DND-41 (cell line): ENCODE results near the gene POU2F1.

ENCODE experiments used
- ATAC-seq: fragments of 200-7000 bp; cut with Tn5 transposase; 3 replicates; pipeline ENCODE4 v1.9.1; 2021; ENCODE audit warnings: low read depth; ENCODE audit not compliant: insufficient read depth
- DNase-seq: peaks from one replicate; pipeline ENCODE4 v3.0.0-alpha.2; 2020
- H2AFZ ChIP-seq: 2 replicates; pipeline ENCODE4 v1.6.0; 2012; ENCODE audit warnings: low read depth, low read length
- H3K27ac ChIP-seq: 2 replicates; pipeline ENCODE4 v1.5.1; 2012; ENCODE audit warnings: low read length, inconsistent platforms
- H3K27me3 ChIP-seq: fragments of 200-600 bp; sonication (generic); 2 replicates; pipeline ENCODE4 v1.6.0; 2012; ENCODE audit warnings: low read length, mild to moderate bottlenecking, inconsistent platforms; ENCODE audit not compliant: insufficient read depth, poor library complexity
- H3K36me3 ChIP-seq: 2 replicates; pipeline ENCODE4 v1.5.1; 2012; ENCODE audit warnings: low read length, inconsistent platforms; ENCODE audit not compliant: insufficient read depth
- H3K4me1 ChIP-seq: 2 replicates; pipeline ENCODE4 v1.5.1; 2012; ENCODE audit warnings: mild to moderate bottlenecking, low read length; ENCODE audit not compliant: insufficient read depth
- H3K4me2 ChIP-seq: 2 replicates; pipeline ENCODE4 v1.6.0; 2012; ENCODE audit warnings: mild to moderate bottlenecking, moderate library complexity, low read length, inconsistent platforms; ENCODE audit not compliant: insufficient read depth
- H3K4me3 ChIP-seq, 2 experiments: fragments of 200-600 bp in 1 of 2; shearing (Covaris generic) in 1 of 2; 2 replicates each; pipeline ENCODE4 v1.5.1; 2012 to 2016; ENCODE audit warnings: inconsistent platforms in 2 of 2, low read length in 2 of 2, mild to moderate bottlenecking in 2 of 2, low read depth in 1 of 2, moderate library complexity in 1 of 2
- H3K79me2 ChIP-seq: 2 replicates; pipeline ENCODE4 v1.6.0; 2012; ENCODE audit warnings: low read length, inconsistent platforms; ENCODE audit not compliant: insufficient read depth
- H3K9ac ChIP-seq: 2 replicates; pipeline ENCODE4 v1.6.0; 2012; ENCODE audit warnings: low read depth, mild to moderate bottlenecking, inconsistent platforms, low read length, moderate library complexity
- H3K9me3 ChIP-seq: 2 replicates; pipeline ENCODE4 v1.5.1; 2012; ENCODE audit warnings: low read length, moderate library complexity, mild to moderate bottlenecking, inconsistent platforms; ENCODE audit not compliant: insufficient read depth, severe bottlenecking
- H4K20me1 ChIP-seq: 2 replicates; pipeline ENCODE4 v1.6.0; 2012; ENCODE audit warnings: low read length; ENCODE audit not compliant: insufficient read depth
- EZH2 ChIP-seq: IDR thresholded peaks from 3 replicates; pipeline ENCODE4 v1.6.1; 2012; ENCODE audit warnings: borderline replicate concordance, low read depth, mild to moderate bottlenecking, moderate library complexity, low read length, inconsistent platforms; ENCODE audit not compliant: severe bottlenecking
- TF ChIP-seq, protein P1 (sequence below): IDR thresholded peaks from 2 replicates; pipeline ENCODE4 v1.5.1; 2012; ENCODE audit warnings: borderline replicate concordance, low read length, moderate library complexity, mild to moderate bottlenecking; ENCODE audit not compliant: poor library complexity, severe bottlenecking; ENCODE audit errors: extremely low read depth

POU2F1 gene

GRCh38 chr1:167288390-167289074 lies 67.8 kb downstream of the POU2F1 start:
- TF ChIP-seq EZH2 = no peak
- TF ChIP-seq, protein P1, sequence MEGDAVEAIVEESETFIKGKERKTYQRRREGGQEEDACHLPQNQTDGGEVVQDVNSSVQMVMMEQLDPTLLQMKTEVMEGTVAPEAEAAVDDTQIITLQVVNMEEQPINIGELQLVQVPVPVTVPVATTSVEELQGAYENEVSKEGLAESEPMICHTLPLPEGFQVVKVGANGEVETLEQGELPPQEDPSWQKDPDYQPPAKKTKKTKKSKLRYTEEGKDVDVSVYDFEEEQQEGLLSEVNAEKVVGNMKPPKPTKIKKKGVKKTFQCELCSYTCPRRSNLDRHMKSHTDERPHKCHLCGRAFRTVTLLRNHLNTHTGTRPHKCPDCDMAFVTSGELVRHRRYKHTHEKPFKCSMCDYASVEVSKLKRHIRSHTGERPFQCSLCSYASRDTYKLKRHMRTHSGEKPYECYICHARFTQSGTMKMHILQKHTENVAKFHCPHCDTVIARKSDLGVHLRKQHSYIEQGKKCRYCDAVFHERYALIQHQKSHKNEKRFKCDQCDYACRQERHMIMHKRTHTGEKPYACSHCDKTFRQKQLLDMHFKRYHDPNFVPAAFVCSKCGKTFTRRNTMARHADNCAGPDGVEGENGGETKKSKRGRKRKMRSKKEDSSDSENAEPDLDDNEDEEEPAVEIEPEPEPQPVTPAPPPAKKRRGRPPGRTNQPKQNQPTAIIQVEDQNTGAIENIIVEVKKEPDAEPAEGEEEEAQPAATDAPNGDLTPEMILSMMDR = no peak

DNA sequence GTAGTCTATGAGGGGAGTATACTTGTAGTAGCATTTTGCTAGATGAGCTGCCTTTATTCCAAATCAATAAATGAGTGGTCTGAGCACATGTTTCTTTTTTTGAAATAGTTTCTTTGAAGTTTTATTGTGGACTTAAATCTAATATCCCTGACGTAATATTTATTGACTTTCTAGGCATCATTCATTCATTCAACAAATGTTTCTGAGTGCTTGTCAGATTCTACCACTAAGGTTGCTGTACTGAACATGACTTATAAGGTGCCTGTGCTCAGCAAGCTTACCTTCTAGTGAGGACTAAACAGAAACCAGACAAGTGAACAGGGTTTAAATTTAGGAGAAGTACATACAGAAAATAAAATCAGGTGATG lies 68.4 kb downstream of the POU2F1 start:
- DNase-seq (no peak), ATAC-seq (no peak)
- no peak overlapping the region for H3K4me2 ChIP-seq
- H3K36me3 ChIP-seq = no peaks in the 10 kb centered on the region
- no peak overlapping the region for H3K27ac ChIP-seq
- TF ChIP-seq, protein P1 = no peak
- TF ChIP-seq EZH2 = no peak
- H3K9ac ChIP-seq = no peak overlapping the region
- no peaks in the 10 kb centered on the region for H3K4me1 ChIP-seq
- H3K4me3 ChIP-seq = no peak overlapping the region
- no peaks in the 10 kb centered on the region for H3K27me3 ChIP-seq
- H4K20me1 ChIP-seq = peaks cover 16% of the 10 kb centered on the region; the same call in 1 of the 2 replicates
- no peaks in the 10 kb centered on the region for H3K9me3 ChIP-seq
- H2AFZ ChIP-seq = no peak overlapping the region
- peaks cover 79% of the 10 kb centered on the region for H3K79me2 ChIP-seq

More at GRCh38 chr1:167288390-167289074, 67.8 kb downstream of the POU2F1 start:
- Histone ChIP-seq H3K27me3 (no peaks in the 10 kb centered on the region), H3K4me3 (no peak overlapping the region), H3K4me1 (no peaks in the 10 kb centered on the region), H3K9ac (no peak overlapping the region), H3K79me2 (peaks cover 80% of the 10 kb centered on the region), H3K4me2 (no peak overlapping the region), H3K36me3 (no peaks in the 10 kb centered on the region), H3K9me3 (no peaks in the 10 kb centered on the region), H3K27ac (no peak overlapping the region), H4K20me1 (peaks cover 16% of the 10 kb centered on the region; the same call in 1 of the 2 replicates), H2AFZ (no peak overlapping the region)
- DNase-seq = no peak
- ATAC-seq = no peak

GRCh38 chr1:167289966-167290365 lies 69.3 kb downstream of the POU2F1 start:
- Histone ChIP-seq H3K4me1 (no peaks in the 10 kb centered on the region), H3K4me3 (no peak overlapping the region), H3K36me3 (no peaks in the 10 kb centered on the region), H3K27me3 (no peaks in the 10 kb centered on the region), H3K9ac (no peak overlapping the region), H3K27ac (no peak overlapping the region), H3K9me3 (no peaks in the 10 kb centered on the region), H3K4me2 (no peak overlapping the region), H3K79me2 (peaks cover 74% of the 10 kb centered on the region), H4K20me1 (peaks cover 16% of the 10 kb centered on the region; the same call in 1 of the 2 replicates), H2AFZ (no peak overlapping the region)
- TF ChIP-seq EZH2 = no peak
- TF ChIP-seq, protein P1 = no peak
- ATAC-seq = no peak
- DNase-seq = no peak
